H54 (cell line): Measurements from ENCODE around the gene CHST12.
"Not testable (repeated sequence)": the region's sequence is repeated elsewhere in the genome, so short reads cannot be mapped to it uniquely, and the experiment has no call there.

Experiments
- DNase-seq: peaks from one replicate; pipeline ENCODE4 v3.0.0; 2011; ENCODE audit warnings: low spot score, mixed read lengths; ENCODE audit not compliant: insufficient read length
- FAIRE-seq: peaks from 3 replicates; lab custom pipeline; 2011; peaks lifted over from hg19 to GRCh38; lab: Jason Lieb, UNC
- POLR2A ChIP-seq: IDR thresholded peaks from 2 replicates; pipeline ENCODE4 v1.6.1; 2011; ENCODE audit warnings: low read depth, mild to moderate bottlenecking, low read length

The CHST12 gene

DNA sequence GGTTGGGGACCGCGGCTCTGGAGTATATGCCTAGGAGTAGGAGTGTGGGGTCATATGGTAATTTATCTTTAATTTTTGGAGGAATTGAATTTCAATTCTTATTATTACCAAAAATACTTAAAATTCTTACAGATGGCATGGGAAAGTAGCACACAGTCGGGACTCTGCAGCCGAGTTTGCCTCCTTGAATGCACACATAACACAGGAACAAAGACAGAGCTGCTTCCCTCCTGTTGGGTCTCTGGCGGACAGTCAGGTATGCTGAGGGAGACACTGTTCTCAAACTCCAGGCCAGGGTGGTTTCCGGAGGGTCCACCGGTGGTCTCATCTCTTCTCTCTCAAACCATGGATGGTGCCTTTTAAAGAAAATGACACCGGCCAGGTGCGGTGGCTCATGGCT lies 40.1 kb downstream of the CHST12 start:
- no peak for TF ChIP-seq POLR2A
- no peak for FAIRE-seq
- no peak for DNase-seq

- no peak for FAIRE-seq
- DNase-seq: no peak
- TF ChIP-seq POLR2A: no peak
Observed at GRCh38 chr7:2444476-2444875, 41.1 kb downstream of the CHST12 start.

GRCh38 chr7:2445047-2445446 lies 41.6 kb downstream of the CHST12 start:
- no peak for FAIRE-seq
- TF ChIP-seq POLR2A: no peak
- DNase-seq: no peak

DNA sequence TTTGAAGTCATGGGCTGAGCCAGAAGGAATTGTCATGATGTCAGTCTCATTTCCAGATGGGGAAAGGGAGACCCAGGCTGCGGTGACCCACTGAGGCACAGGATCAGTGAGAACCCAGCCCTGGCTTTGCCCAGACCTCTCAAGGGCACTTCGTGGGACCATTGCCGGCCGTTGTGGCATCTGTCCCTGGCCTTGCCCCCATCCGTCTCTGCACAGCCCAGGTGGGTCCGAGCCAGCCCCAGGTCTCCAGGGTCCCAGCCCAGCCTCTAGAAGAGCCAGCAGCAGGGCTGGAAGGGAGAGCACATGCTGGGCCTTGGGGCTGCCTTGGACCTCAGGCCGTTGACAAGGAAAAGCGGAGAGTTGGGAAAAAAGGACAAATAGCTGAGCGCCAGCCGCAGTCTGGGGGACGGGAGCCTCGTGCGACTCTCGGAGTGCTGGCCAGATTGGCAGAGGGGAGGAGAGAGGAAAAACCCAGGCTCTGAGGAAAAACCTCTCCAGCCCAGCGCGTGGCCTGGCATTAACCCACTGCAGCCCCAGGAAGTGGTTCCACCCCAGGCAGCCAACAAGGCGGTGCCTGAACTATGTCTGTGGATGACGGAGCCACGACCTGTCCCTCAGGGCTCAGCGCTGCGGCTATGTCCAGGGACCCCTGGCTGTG lies 42.6 kb downstream of the CHST12 start:
- DNase-seq (no peak), FAIRE-seq (no peak)
- no peak for TF ChIP-seq POLR2A

GRCh38 chr7:2446676-2447075 lies 43.3 kb downstream of the CHST12 start:
- DNase-seq: no peak
- TF ChIP-seq POLR2A: no peak
- FAIRE-seq: no peak

GRCh38 chr7:2450198-2451107 lies 47.0 kb downstream of the CHST12 start:
- FAIRE-seq (no peak), DNase-seq (no peak)
- TF ChIP-seq POLR2A: no peak

- peak; percentile 99 for DNase-seq
- no peak for FAIRE-seq
- no peak; the same call in 1 of the 2 replicates for TF ChIP-seq POLR2A
Observed at GRCh38 chr7:2451171-2452073, 48.0 kb downstream of the CHST12 start.

- DNase-seq (no peak), FAIRE-seq (no peak)
- TF ChIP-seq POLR2A: no peak
Observed at GRCh38 chr7:2452074-2452507, 48.7 kb downstream of the CHST12 start.

DNA sequence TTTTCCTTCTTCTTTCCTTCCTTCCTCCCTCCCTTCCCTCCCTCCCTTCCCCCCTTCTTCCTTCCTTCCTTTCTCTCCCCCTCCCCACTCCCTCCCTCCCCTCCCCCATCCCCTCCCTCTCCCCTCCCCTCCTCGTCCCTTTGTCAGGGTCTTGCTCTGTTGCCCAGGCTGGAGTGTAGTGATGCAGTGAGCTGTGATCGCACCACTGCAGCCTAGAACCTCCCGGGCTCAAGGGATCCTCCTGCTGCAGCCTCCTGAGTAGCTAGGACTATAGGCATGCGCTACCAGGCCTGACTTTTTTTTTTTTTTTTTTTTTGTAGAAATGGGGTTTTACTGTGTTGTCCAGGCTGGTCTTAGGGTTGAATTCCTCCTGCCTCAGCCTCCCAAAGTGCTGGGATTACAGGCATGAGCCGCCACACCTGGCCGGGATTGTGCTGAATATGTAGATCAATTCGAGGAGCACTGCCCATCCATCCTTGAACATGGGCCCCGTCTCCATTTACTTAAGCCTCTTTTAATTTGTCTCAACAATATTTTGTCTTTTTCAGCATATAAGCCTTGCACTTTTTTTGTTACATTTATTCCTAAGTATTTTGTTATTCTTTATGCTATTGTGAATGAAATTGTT lies 49.3 kb downstream of the CHST12 start:
- FAIRE-seq: no peak
- no peak for DNase-seq
- TF ChIP-seq POLR2A: no peak

DNA sequence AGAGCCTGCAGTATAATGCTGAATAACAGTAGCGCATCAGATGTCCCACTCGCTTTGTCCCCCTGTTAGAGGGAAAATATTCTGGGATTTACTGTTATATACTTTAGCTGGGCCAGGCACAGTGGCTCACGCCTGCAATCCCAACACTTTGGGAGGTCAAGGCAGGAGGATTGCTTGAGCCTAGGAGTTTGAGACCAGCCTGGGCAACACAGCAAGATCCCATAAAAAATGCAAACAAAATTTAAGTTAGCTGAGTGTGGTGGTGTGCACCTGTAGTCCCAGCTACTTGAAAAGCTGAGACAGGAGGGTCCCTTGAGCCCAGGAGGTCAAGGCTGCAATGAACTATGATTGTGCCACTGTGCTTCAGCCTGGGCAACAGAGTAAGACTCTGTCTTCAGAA lies 50.4 kb downstream of the CHST12 start:
- DNase-seq, FAIRE-seq: not testable (repeated sequence)

- no peak for TF ChIP-seq POLR2A
- FAIRE-seq (no peak), DNase-seq (no peak)
Observed at GRCh38 chr7:2459674-2460073, 56.3 kb downstream of the CHST12 start.

DNA sequence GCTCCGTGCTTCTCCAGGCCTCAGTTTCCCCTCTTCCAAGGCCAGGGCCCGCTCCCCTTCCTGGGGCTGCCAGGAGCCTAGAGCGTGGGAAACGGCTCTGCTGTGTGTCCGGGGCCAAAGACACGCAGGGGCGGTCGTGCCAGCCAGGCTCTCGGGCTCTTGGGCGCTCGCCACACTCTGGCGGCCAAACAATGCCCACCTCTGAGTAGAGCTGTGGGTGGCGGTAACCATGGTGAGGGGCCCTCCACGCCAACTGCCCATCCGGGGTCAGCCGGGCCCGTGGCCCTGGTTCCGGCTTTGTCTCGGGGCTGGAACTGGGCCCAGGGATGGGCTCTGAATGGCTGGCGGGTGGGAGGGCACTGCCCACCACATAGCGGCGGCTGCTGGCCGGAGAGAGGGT lies 56.8 kb downstream of the CHST12 start:
- no peak for DNase-seq
- TF ChIP-seq POLR2A: no peak
- FAIRE-seq: no peak

GRCh38 chr7:2460641-2461040 lies 57.2 kb downstream of the CHST12 start:
- DNase-seq: no peak
- TF ChIP-seq POLR2A: no peak
- FAIRE-seq: no peak
